HepG2 (cell line): ENCODE results near the gene ANKRD7. TPM values are rescaled to one million over a fixed set of nuclear protein-coding genes. Genes with fewer than 3 reads are reported as not detected.

Source experiments
- ATAC-seq: fragments of 200-7000 bp; cut with Tn5 transposase; 3 replicates; pipeline ENCODE4 v1.9.1; 2020; ENCODE audit warnings: mild to moderate bottlenecking, moderate library complexity
- BruUV-seq: library from RNA; stranded (reverse); fragments of 400-500 nt; replicated peaks from 2 replicates; lab custom pipeline; 2021; lab: Mats Ljungman, UMichigan
- CTCF ChIA-PET: fragments of 300-600 bp; formaldehyde crosslinking; extraction: SDS; loops from one replicate; lab custom pipeline; 2021; ENCODE audit warnings: low total read pairs, inconsistent platforms, low intra/inter-chr PET ratio; lab: Yijun Ruan, JAX
- POLR2A ChIA-PET: fragments of 350-600 bp; sonication (Branson Sonifier 250); formaldehyde crosslinking; loops from one replicate; lab custom pipeline; 2020; ENCODE audit warnings: antibody characterized with exemption, inconsistent platforms; lab: Yijun Ruan, JAX
- DNase-seq: peaks from one replicate; pipeline ENCODE4 v3.0.0-alpha.2; 2015; ENCODE audit warnings: low spot score
- FAIRE-seq: peaks from 3 replicates; lab custom pipeline; 2011; peaks lifted over from hg19 to GRCh38; lab: Jason Lieb, UNC
- H2AFZ ChIP-seq: one replicate; pipeline ENCODE4 v1.6.1; 2011; ENCODE audit warnings: low read length, inconsistent platforms
- H3K27ac ChIP-seq: fragments of 300-600 bp; 3 replicates; pipeline ENCODE4 v1.8.0; 2011; ENCODE audit warnings: mixed run types, mild to moderate bottlenecking, mixed read lengths, low read length, inconsistent platforms; ENCODE audit not compliant: insufficient read depth; ENCODE audit errors: extremely low read length
- H3K27me3 ChIP-seq, 2 experiments: fragments of 200-600 bp in 1 of 2; 2 replicates in 1 of 2; 3 replicates in 1 of 2; pipeline versions ENCODE4 v1.6.0 to v1.8.0; 2011; ENCODE audit warnings: low read length in 2 of 2, mild to moderate bottlenecking in 2 of 2, moderate library complexity in 2 of 2, inconsistent platforms in 1 of 2; ENCODE audit not compliant: insufficient read depth in 2 of 2, control insufficient read depth in 1 of 2
- H3K36me3 ChIP-seq, 2 experiments: fragments of 200-600 bp in 1 of 2; replicated peaks in 1 of 2; 2 replicates in 1 of 2; 3 replicates in 1 of 2; pipeline versions ENCODE4 v1.5.1 to v1.8.0; 2011; ENCODE audit warnings: low read length in 2 of 2, inconsistent platforms in 1 of 2; ENCODE audit not compliant: insufficient read depth in 2 of 2, control insufficient read depth in 1 of 2
- H3K4me1 ChIP-seq: 2 replicates; pipeline ENCODE4 v1.5.1; 2012; ENCODE audit warnings: low read length, inconsistent platforms; ENCODE audit not compliant: insufficient read depth
- H3K4me2 ChIP-seq: 2 replicates; pipeline ENCODE4 v1.6.0; 2011; ENCODE audit warnings: low read depth, low read length, inconsistent platforms
- H3K4me3 ChIP-seq, 3 experiments: fragments of 200-600 bp in 1 of 3; sonication (generic), shearing (Covaris generic) in 1 of 3; replicated peaks in 1 of 3; 2 replicates each; pipeline ENCODE4 v1.5.1; 2011 to 2016; ENCODE audit warnings: low read length in 3 of 3, inconsistent platforms in 2 of 3, low read depth in 2 of 3, mild to moderate bottlenecking in 2 of 3, control low read depth in 1 of 3, mixed read lengths in 1 of 3; ENCODE audit not compliant: insufficient read depth in 1 of 3
- H3K79me2 ChIP-seq: one replicate; pipeline ENCODE4 v1.6.1; 2011; ENCODE audit warnings: low read length, inconsistent platforms; ENCODE audit not compliant: insufficient read depth
- H3K9ac ChIP-seq: 2 replicates; pipeline ENCODE4 v1.6.0; 2011; ENCODE audit warnings: mild to moderate bottlenecking, low read depth, low read length, inconsistent platforms; ENCODE audit not compliant: insufficient read depth
- H3K9me3 ChIP-seq: 2 replicates; pipeline ENCODE4 v1.5.1; 2012; ENCODE audit warnings: mild to moderate bottlenecking, low read length
- H4K20me1 ChIP-seq: 2 replicates; pipeline ENCODE4 v1.6.0; 2011; ENCODE audit warnings: inconsistent platforms, mild to moderate bottlenecking, low read length, moderate library complexity; ENCODE audit not compliant: insufficient read depth
- ATF4 ChIP-seq, 2 experiments: fragments of 450-650 bp in 1 of 2; sonication (generic) in 1 of 2; formaldehyde crosslinking; IDR thresholded peaks; 2 replicates each; pipeline versions ENCODE4 v1.5.0 to v1.8.0; 2020 to 2022; ENCODE audit warnings: mild to moderate bottlenecking in 1 of 2, missing genetic modification reagents in 1 of 2
- CHD4 ChIP-seq: fragments of 200-600 bp; sonication (generic); IDR thresholded peaks from 2 replicates; pipeline ENCODE4 v1.7.0; 2017; ENCODE audit warnings: mild to moderate bottlenecking, low read length, borderline replicate concordance
- DRAP1 ChIP-seq: IDR thresholded peaks from 2 replicates; pipeline ENCODE4 v1.6.1; 2016; ENCODE audit warnings: missing genetic modification reagents, missing compliant biosample characterization
- FOSL2 ChIP-seq: sonication (generic); formaldehyde crosslinking; IDR thresholded peaks from 2 replicates; pipeline ENCODE4 v1.4.0; 2020; ENCODE audit warnings: missing genetic modification reagents
- NFE2 ChIP-seq: sonication (generic); formaldehyde crosslinking; IDR thresholded peaks from 2 replicates; pipeline ENCODE4 v1.4.0; 2020; ENCODE audit warnings: missing genetic modification reagents
- NONO ChIP-seq, 2 experiments: fragments of 450-650 bp in 1 of 2; sonication (generic) in 1 of 2; formaldehyde crosslinking in 1 of 2; IDR thresholded peaks in 1 of 2; conservative IDR thresholded peaks in 1 of 2; 2 replicates each; pipeline versions ENCODE4 v1.6.1 to v1.8.0; 2017 to 2022; ENCODE audit warnings: mild to moderate bottlenecking in 1 of 2, missing genetic modification reagents in 1 of 2, moderate library complexity in 1 of 2
- NR2F6 ChIP-seq, 2 experiments: IDR thresholded peaks; 2 replicates each; pipeline ENCODE4 v1.6.1; 2016; ENCODE audit warnings: antibody characterized with exemption in 1 of 2, mild to moderate bottlenecking in 1 of 2
- PCBP2 ChIP-seq: fragments of 200-400 bp; formaldehyde crosslinking; optimal IDR thresholded peaks from 2 replicates; pipeline ENCODE3; 2018; ENCODE audit warnings: low read length, low read depth; ENCODE audit not compliant: poor library complexity, severe bottlenecking
- RBFOX2 ChIP-seq: fragments of 200-400 bp; formaldehyde crosslinking; IDR thresholded peaks from 2 replicates; pipeline ENCODE4 v1.6.1; 2017; ENCODE audit warnings: low read depth, mild to moderate bottlenecking, low read length
- RBM39 ChIP-seq: fragments of 200-400 bp; formaldehyde crosslinking; IDR thresholded peaks from one replicate; pipeline ENCODE4 v1.6.1; 2018; ENCODE audit warnings: antibody characterized with exemption, mild to moderate bottlenecking, low read depth, low read length; ENCODE audit not compliant: poor library complexity, severe bottlenecking
- ZFP36 ChIP-seq: fragments of 150-350 bp; IDR thresholded peaks from 2 replicates; pipeline ENCODE4 v1.6.1; 2018; ENCODE audit warnings: borderline replicate concordance, low read length, low read depth; ENCODE audit not compliant: partially characterized antibody
- ZIK1 ChIP-seq: sonication (generic); formaldehyde crosslinking; IDR thresholded peaks from 2 replicates; pipeline ENCODE4 v1.5.0; 2020; ENCODE audit warnings: mild to moderate bottlenecking, low read depth, missing genetic modification reagents, borderline replicate concordance
- in situ Hi-C: cut with HindIII; loops from 2 replicates; pipeline ENCODE4 v1.10.0; 2017; ENCODE audit warnings: low pct_unique_long_range_greater_than_20kb; ENCODE audit not compliant: extremely low pct_ligation_motif_present
- intact Hi-C: fragments of 100-400 bp; cut with micrococcal nuclease; formaldehyde crosslinking; loops from one replicate; pipeline ENCODE4 v1.10.0; 2022; ENCODE audit not compliant: unreplicated experiment
- polyA plus RNA-seq, 8 experiments: library from polyadenylated mRNA; depleted of rRNA in 3 of 8; stranded (reverse) in 7 of 8; unstranded in 1 of 8; fragments of >200 nt; fragmentation: Illumina TruSeq in 4 of 8; extraction: Trizol in 4 of 8; gene quantifications; 2 replicates each; pipeline versions ENCODE4 v1.2.1 to v1.2.3, GENCODE V29; 2011 to 2016; ENCODE audit warnings: low read depth in 4 of 8, missing spikeins in 1 of 8, mixed read lengths in 1 of 8; ENCODE audit not compliant: insufficient read depth in 1 of 8
- total RNA-seq, 5 experiments: library from RNA; depleted of rRNA; stranded (reverse); fragments of >200 nt; fragmentation: Illumina TruSeq; extraction: Trizol; gene quantifications; 2 replicates each; pipeline ENCODE4 v1.2.3, GENCODE V29; 2016; ENCODE audit warnings: low read depth in 1 of 5
- TF ChIP-seq, protein P1 (sequence below): sonication (generic); formaldehyde crosslinking; IDR thresholded peaks from 2 replicates; pipeline ENCODE4 v1.4.0; 2020; ENCODE audit warnings: mild to moderate bottlenecking, low read depth, missing genetic modification reagents
- TF ChIP-seq, protein P2 (sequence below): sonication (generic); formaldehyde crosslinking; conservative IDR thresholded peaks from 2 replicates; pipeline ENCODE4 v1.8.1; 2023; ENCODE audit warnings: missing genetic modification reagents

ANKRD7 gene
- total and polyA plus RNA-seq, 2 of the 13 experiments (the other 11 are each of a cell fraction or from before 2014, with no cell fraction given), result not detected

DNA sequence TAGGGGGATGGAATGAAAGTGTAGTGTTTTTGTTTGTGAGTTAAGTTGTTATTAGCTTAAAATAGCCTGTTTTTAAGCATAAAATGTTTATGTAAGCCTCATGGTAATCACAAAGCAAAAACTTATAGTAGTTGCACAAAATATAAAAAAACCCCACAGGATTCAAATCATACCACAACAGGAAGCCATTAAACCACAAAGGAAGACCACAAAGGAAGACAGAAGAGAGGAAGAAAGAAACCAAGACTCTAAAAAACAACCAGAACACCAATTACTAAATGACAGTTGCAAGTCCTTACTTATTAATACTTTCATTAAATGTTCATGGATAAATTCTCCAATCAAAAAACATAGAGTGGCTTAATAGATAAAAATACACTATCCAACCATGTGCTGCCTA lies 63.6 kb downstream of the ANKRD7 start:
- H3K27ac ChIP-seq, result no peak overlapping the region
- H3K79me2 ChIP-seq, result no peaks in the 10 kb centered on the region
- H3K4me2 ChIP-seq, result no peak overlapping the region
- TF ChIP-seq ZFP36 (no peak), RBFOX2 (no peak), ATF4 (CRISPR knock-in tag; IDR thresholded peaks at IDR 0.05) (no peak), DRAP1 (no peak), NFE2 (CRISPR knock-in tag) (no peak), CHD4 (no peak), NR2F6 (IDR thresholded peaks at IDR 0.05) (no peak), NR2F6 (CRISPR knock-in tag; IDR thresholded peaks at IDR 0.05) (no peak), ZIK1 (CRISPR knock-in tag) (no peak), RBM39 (no peak), FOSL2 (CRISPR knock-in tag) (no peak), NONO (IDR thresholded peaks at IDR 0.05) (no peak), NONO (CRISPR knock-in tag; conservative IDR thresholded peaks at IDR 0.05) (no peak), PCBP2 (no peak)
- TF ChIP-seq, protein P1, sequence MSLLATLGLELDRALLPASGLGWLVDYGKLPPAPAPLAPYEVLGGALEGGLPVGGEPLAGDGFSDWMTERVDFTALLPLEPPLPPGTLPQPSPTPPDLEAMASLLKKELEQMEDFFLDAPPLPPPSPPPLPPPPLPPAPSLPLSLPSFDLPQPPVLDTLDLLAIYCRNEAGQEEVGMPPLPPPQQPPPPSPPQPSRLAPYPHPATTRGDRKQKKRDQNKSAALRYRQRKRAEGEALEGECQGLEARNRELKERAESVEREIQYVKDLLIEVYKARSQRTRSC, result no peak
- TF ChIP-seq, protein P2, sequence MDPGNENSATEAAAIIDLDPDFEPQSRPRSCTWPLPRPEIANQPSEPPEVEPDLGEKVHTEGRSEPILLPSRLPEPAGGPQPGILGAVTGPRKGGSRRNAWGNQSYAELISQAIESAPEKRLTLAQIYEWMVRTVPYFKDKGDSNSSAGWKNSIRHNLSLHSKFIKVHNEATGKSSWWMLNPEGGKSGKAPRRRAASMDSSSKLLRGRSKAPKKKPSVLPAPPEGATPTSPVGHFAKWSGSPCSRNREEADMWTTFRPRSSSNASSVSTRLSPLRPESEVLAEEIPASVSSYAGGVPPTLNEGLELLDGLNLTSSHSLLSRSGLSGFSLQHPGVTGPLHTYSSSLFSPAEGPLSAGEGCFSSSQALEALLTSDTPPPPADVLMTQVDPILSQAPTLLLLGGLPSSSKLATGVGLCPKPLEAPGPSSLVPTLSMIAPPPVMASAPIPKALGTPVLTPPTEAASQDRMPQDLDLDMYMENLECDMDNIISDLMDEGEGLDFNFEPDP (CRISPR knock-in tag), result no peak
- TF ChIP-seq, all 625 proteins: peak for 0
- Histone ChIP-seq H3K36me3 (no peaks in the 10 kb centered on the region), H3K9ac (no peak overlapping the region), H4K20me1 (no peaks in the 10 kb centered on the region), H3K4me3 (no peak overlapping the region), H3K9me3 (peaks cover 45% of the 10 kb centered on the region), H2AFZ (no peak overlapping the region), H3K27me3 (no peaks in the 10 kb centered on the region), H3K4me1 (no peaks in the 10 kb centered on the region)
- no TSS peak for BruUV-seq
- in situ Hi-C loops, result no loop called here
- no peak for ATAC-seq
- no peak for FAIRE-seq
- ChIA-PET CTCF (no interaction called here), POLR2A (no interaction called here)
- intact Hi-C loops, result no loop called here
- no peak for DNase-seq
